ENCODE measurements around the gene SORBS1.

GRCh38 chr10:95437669-95438068 is 123.5 kb downstream of the SORBS1 start:
- TF ChIP-seq EZH2phosphoT487 (IDR thresholded peaks at IDR 0.05; ENCODE audit: insufficient read depth, low read depth) (no peak), EZH2 (IDR thresholded peaks at IDR 0.05; ENCODE audit: insufficient read depth, poor library complexity, severe bottlenecking) (no peak)

Data from GM23248 (cell line).